Endothelial cell (in vitro differentiated cells): Measurements from ENCODE around the gene PDE4D. TPM values are rescaled to one million over a fixed set of nuclear protein-coding genes. Genes with fewer than 3 reads are reported as not detected.

Experiments
- DNase-seq: peaks from one replicate; pipeline ENCODE4 v3.0.0; 2021; ENCODE audit warnings: low spot score
- H3K27ac Mint-ChIP-seq: one replicate; pipeline ENCODE4 v1.8.0; 2021; ENCODE audit warnings: mixed read lengths, inconsistent platforms; ENCODE audit not compliant: unreplicated experiment
- H3K27me3 Mint-ChIP-seq: one replicate; pipeline ENCODE4 v1.8.0; 2021; ENCODE audit warnings: mild to moderate bottlenecking, moderate library complexity, mixed read lengths, inconsistent platforms; ENCODE audit not compliant: unreplicated experiment
- H3K36me3 Mint-ChIP-seq: one replicate; pipeline ENCODE4 v1.8.0; 2021; ENCODE audit warnings: mild to moderate bottlenecking, low read depth, mixed read lengths, inconsistent platforms; ENCODE audit not compliant: unreplicated experiment
- H3K4me1 Mint-ChIP-seq: one replicate; pipeline ENCODE4 v1.8.0; 2021; ENCODE audit warnings: mild to moderate bottlenecking, mixed read lengths, inconsistent platforms; ENCODE audit not compliant: unreplicated experiment
- H3K4me3 Mint-ChIP-seq: one replicate; pipeline ENCODE4 v1.8.0; 2021; ENCODE audit warnings: mild to moderate bottlenecking, mixed read lengths, inconsistent platforms; ENCODE audit not compliant: unreplicated experiment
- H3K9me3 Mint-ChIP-seq: one replicate; pipeline ENCODE4 v1.8.0; 2021; ENCODE audit warnings: mixed read lengths, inconsistent platforms; ENCODE audit not compliant: unreplicated experiment
- CTCF ChIP-seq: fragments of 200-600 bp; sonication (generic); IDR thresholded peaks from one replicate; pipeline ENCODE4 v1.5.0; 2021; ENCODE audit warnings: antibody characterized with exemption; ENCODE audit not compliant: unreplicated experiment
- total RNA-seq: library from RNA; stranded (reverse); fragmentation: NEBNext Ultra II Directional; extraction: Animal tissue kit (Norgen Biotek cat#: 25700); gene quantifications from one replicate; pipeline ENCODE4 v1.2.1, GENCODE V29; 2021; ENCODE audit not compliant: unreplicated experiment

Gene PDE4D
- total RNA-seq, 1 donor from 2014 or later: 9.4 TPM

- H3K27me3 Mint-ChIP-seq: peaks cover 2% of the 10 kb centered on the region
- no peak for TF ChIP-seq CTCF
- no peak overlapping the region for H3K4me3 Mint-ChIP-seq
- no peaks in the 10 kb centered on the region for H3K9me3 Mint-ChIP-seq
- no peak overlapping the region for H3K27ac Mint-ChIP-seq
- H3K4me1 Mint-ChIP-seq: peaks cover 3% of the 10 kb centered on the region
- DNase-seq: no peak
- H3K36me3 Mint-ChIP-seq: no peaks in the 10 kb centered on the region
These were observed 116.5 kb downstream of the PDE4D start for GRCh38 chr5:59777028-59777427.

GRCh38 chr5:59773294-59773693 is 120.2 kb downstream of the PDE4D start:
- Mint-ChIP-seq H3K4me1 (peaks cover 12% of the 10 kb centered on the region), H3K4me3 (no peak overlapping the region), H3K36me3 (no peaks in the 10 kb centered on the region), H3K27me3 (peaks cover 2% of the 10 kb centered on the region), H3K27ac (no peak overlapping the region), H3K9me3 (no peaks in the 10 kb centered on the region)
- DNase-seq: no peak
- no peak for TF ChIP-seq CTCF

- no peak overlapping the region for H3K4me3 Mint-ChIP-seq
- no peak overlapping the region for H3K27ac Mint-ChIP-seq
- H3K4me1 Mint-ChIP-seq: peaks cover 17% of the 10 kb centered on the region
- no peak for TF ChIP-seq CTCF
- DNase-seq: no peak
- H3K9me3 Mint-ChIP-seq: no peaks in the 10 kb centered on the region
- H3K36me3 Mint-ChIP-seq: no peaks in the 10 kb centered on the region
- H3K27me3 Mint-ChIP-seq: peaks cover 4% of the 10 kb centered on the region
These were observed 120.8 kb downstream of the PDE4D start for GRCh38 chr5:59772757-59773156.

GRCh38 chr5:59772206-59772605 is 121.3 kb downstream of the PDE4D start:
- no peaks in the 10 kb centered on the region for H3K9me3 Mint-ChIP-seq
- H3K4me1 Mint-ChIP-seq: peaks cover 17% of the 10 kb centered on the region
- H3K27me3 Mint-ChIP-seq: peaks cover 4% of the 10 kb centered on the region
- H3K27ac Mint-ChIP-seq: no peak overlapping the region
- no peak for TF ChIP-seq CTCF
- no peak for DNase-seq
- no peak overlapping the region for H3K4me3 Mint-ChIP-seq
- H3K36me3 Mint-ChIP-seq: no peaks in the 10 kb centered on the region

- no peak overlapping the region for H3K27ac Mint-ChIP-seq
- H3K4me3 Mint-ChIP-seq: no peak overlapping the region
- peaks cover 4% of the 10 kb centered on the region for H3K27me3 Mint-ChIP-seq
- H3K36me3 Mint-ChIP-seq: no peaks in the 10 kb centered on the region
- peaks cover 29% of the 10 kb centered on the region for H3K4me1 Mint-ChIP-seq
- no peak for DNase-seq
- no peak for TF ChIP-seq CTCF
- no peaks in the 10 kb centered on the region for H3K9me3 Mint-ChIP-seq
These were observed 122.6 kb downstream of the PDE4D start for GRCh38 chr5:59770953-59771352.
